Measurements from ENCODE around the gene GGPS1.
"Not testable (repeated sequence)": the region's sequence is repeated elsewhere in the genome, so short reads cannot be mapped to it uniquely, and the experiment has no call there.

GGPS1 gene

GRCh38 chr1:235369802-235370201, 41.4 kb downstream of the GGPS1 start:
- DNase-seq (ENCODE audit: low read depth): no peak
- no peak for TF ChIP-seq CTCF (IDR thresholded peaks at IDR 0.05; ENCODE audit: low read depth, low read length, missing control alignments)
- H3K4me3 ChIP-seq (ENCODE audit: low read depth, low read length): no peak overlapping the region

GRCh38 chr1:235375919-235376605, 47.7 kb downstream of the GGPS1 start:
- DNase-seq (ENCODE audit: low read depth): no peak
- TF ChIP-seq CTCF (IDR thresholded peaks at IDR 0.05; ENCODE audit: low read depth, low read length, missing control alignments): no peak
- no peak overlapping the region for H3K4me3 ChIP-seq (ENCODE audit: low read depth, low read length)

- DNase-seq (ENCODE audit: low read depth); H3K4me3 ChIP-seq (ENCODE audit: low read depth, low read length): not testable (repeated sequence)
Observed at GRCh38 chr1:235378134-235378735, 49.9 kb downstream of the GGPS1 start.

GRCh38 chr1:235381955-235382739, 53.8 kb downstream of the GGPS1 start:
- not testable (repeated sequence) for H3K4me3 ChIP-seq (ENCODE audit: low read depth, low read length); DNase-seq (ENCODE audit: low read depth)

GRCh38 chr1:235385633-235386032, 57.3 kb downstream of the GGPS1 start:
- not testable (repeated sequence) for H3K4me3 ChIP-seq (ENCODE audit: low read depth, low read length); DNase-seq (ENCODE audit: low read depth)

- no peak overlapping the region for H3K4me3 ChIP-seq (ENCODE audit: low read depth, low read length)
- no peak for DNase-seq (ENCODE audit: low read depth)
- no peak for TF ChIP-seq CTCF (IDR thresholded peaks at IDR 0.05; ENCODE audit: low read depth, low read length, missing control alignments)
Observed at GRCh38 chr1:235391874-235392273, 63.5 kb downstream of the GGPS1 start.
